ENCODE results near the gene CD2. TPM values are rescaled to one million over a fixed set of nuclear protein-coding genes. Genes with fewer than 3 reads are reported as not detected.

The CD2 gene
- polyA plus RNA-seq, 3 donors = 0.89 to 3.6 (median 2.1) TPM

DNA sequence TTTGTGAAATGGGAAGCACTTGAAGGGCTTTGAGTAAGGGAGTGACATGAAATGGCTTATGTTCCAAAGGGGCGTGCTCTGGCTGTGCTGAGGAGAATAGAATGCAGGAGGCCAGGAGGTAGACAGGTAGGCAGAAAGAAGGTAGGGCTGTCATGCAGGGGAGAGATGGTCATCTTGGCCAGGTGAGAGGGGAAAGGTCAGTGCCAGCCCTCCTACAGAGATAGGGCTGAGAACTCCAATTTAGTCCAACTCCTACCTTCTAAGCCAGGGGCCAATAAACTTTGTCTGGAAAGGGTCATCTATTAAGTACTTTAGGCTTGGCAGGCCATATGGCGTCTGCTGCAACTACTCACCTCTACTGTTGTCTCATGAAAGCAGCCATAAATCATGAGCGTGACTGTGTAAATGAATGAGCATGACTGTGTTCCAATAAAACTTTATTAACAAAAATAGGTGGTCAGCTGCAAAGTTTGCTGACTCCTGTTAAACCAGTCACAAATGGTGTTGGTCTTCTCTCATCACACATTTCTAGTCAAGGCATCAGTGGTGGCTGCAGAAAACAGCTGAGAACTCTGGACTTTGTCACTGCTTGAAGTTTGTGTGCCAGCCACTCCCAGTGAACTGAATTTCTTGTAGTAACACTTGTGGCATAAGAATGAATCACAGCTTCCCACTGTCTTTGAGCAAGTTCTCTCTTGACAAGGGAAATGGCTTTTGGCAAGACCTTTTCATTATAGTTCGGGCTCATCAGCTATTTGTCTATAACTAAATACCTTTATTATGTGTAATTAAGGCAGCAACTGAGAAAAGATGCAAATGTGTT is 32.0 kb upstream of the CD2 start:
- Histone ChIP-seq H3K27ac (ENCODE audit: low read depth in 1 of 2, low read length in 2 of 2) (no peak overlapping the region), H3K9me3 (replicated peaks in 1 of 2; ENCODE audit: control insufficient read depth in 1 of 2, insufficient read depth in 1 of 2, low read length in 2 of 2) (no peaks in the 10 kb centered on the region), H3K4me3 (replicated peaks in 1 of 3; ENCODE audit: low read depth in 2 of 3, low read length in 3 of 3) (no peak overlapping the region), H3K4me2 (replicated peaks; ENCODE audit: extremely low read depth, low read length, poor library complexity, severe bottlenecking) (no peak overlapping the region), H4K20me1 (ENCODE audit: insufficient read depth, low read length) (no peaks in the 10 kb centered on the region), H3K4me1 (ENCODE audit: control insufficient read depth in 1 of 2, insufficient read depth in 2 of 2, low read length in 2 of 2) (peaks cover 9 to 10% of the 10 kb centered on the region in 2 donors), H3K36me3 (replicated peaks in 1 of 2; ENCODE audit: control insufficient read depth in 1 of 2, insufficient read depth in 2 of 2, low read length in 2 of 2) (no peaks in the 10 kb centered on the region), H2AFZ (ENCODE audit: insufficient read depth, low read depth, low read length, poor library complexity, severe bottlenecking) (no peak overlapping the region), H3K79me2 (ENCODE audit: insufficient read depth, low read length) (no peaks in the 10 kb centered on the region), H3K9ac (ENCODE audit: insufficient read depth, low read length, poor library complexity, severe bottlenecking) (no peak overlapping the region), H3K27me3 (ENCODE audit: control insufficient read depth in 2 of 2, insufficient read depth in 2 of 2, low read length in 2 of 2) (no peaks in the 10 kb centered on the region)
- Mint-ChIP-seq H3K36me3 (no peaks in the 10 kb centered on the region), H3K4me1 (peaks cover 10% of the 10 kb centered on the region), H3K27me3 (ENCODE audit: low read depth in 3 of 3) (no peaks in the 10 kb centered on the region), H3K9me3 (peaks cover 0 to 5% (median 0%) of the 10 kb centered on the region in 7 donors), H3K4me3 (no peak overlapping the region), H3K27ac (no peak overlapping the region)
- 100% methylated on average over 2 of the region's 4 CpGs for whole genome bisulfite sequencing (ENCODE audit: insufficient coverage)
- TF ChIP-seq, protein P1, sequence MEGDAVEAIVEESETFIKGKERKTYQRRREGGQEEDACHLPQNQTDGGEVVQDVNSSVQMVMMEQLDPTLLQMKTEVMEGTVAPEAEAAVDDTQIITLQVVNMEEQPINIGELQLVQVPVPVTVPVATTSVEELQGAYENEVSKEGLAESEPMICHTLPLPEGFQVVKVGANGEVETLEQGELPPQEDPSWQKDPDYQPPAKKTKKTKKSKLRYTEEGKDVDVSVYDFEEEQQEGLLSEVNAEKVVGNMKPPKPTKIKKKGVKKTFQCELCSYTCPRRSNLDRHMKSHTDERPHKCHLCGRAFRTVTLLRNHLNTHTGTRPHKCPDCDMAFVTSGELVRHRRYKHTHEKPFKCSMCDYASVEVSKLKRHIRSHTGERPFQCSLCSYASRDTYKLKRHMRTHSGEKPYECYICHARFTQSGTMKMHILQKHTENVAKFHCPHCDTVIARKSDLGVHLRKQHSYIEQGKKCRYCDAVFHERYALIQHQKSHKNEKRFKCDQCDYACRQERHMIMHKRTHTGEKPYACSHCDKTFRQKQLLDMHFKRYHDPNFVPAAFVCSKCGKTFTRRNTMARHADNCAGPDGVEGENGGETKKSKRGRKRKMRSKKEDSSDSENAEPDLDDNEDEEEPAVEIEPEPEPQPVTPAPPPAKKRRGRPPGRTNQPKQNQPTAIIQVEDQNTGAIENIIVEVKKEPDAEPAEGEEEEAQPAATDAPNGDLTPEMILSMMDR (IDR thresholded peaks at IDR 0.05) = no peak
- no peak for DNase-seq
- intact Hi-C loops (cut with micrococcal nuclease) = loop anchor here in 1 of 2 donors (5.0 kb wide), 1 partner anchor 335 kb away; no protein-coding TSS in a partner anchor

DNA sequence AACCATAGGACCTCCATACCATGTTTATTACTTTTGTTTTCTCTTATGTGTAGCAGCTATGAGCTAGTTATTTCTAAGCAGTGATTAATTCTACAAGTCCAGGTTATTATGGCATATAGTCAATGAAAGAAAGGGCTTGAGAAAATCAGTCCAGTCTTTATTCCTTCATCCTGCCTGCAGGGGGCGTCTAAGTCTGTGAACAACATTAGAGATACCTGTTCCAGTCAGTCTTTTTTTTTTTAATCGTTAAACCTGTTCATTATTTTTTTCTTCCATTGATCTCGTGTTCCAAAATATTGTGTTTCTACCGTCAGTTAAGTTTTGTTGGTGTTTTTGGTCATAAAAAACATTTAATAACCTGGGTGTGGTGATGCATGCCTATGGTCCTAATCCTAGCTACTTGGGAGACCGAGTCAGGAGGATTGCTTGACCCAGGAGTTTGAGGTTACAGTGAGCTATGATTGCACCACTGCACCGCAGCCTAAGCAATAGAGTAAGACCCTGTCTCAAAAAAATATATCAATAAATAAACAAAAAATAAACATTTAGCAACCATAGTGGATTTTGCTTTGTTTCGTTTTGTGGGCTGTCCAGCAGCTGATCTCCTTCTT is 29.4 kb upstream of the CD2 start:
- H2AFZ ChIP-seq (ENCODE audit: insufficient read depth, low read depth, low read length, poor library complexity, severe bottlenecking) = no peak overlapping the region
- DNase-seq = peak; percentile 25 to 61 (median 54)

More for the DNA sequence above, 29.4 kb upstream of the CD2 start:
- H3K4me2 ChIP-seq (replicated peaks; ENCODE audit: extremely low read depth, low read length, poor library complexity, severe bottlenecking) = no peak overlapping the region
- no peak overlapping the region for H3K4me3 Mint-ChIP-seq
- H3K36me3 ChIP-seq (replicated peaks in 1 of 2; ENCODE audit: control insufficient read depth in 1 of 2, insufficient read depth in 2 of 2, low read length in 2 of 2) = no peaks in the 10 kb centered on the region
- H3K9me3 ChIP-seq (replicated peaks in 1 of 2; ENCODE audit: control insufficient read depth in 1 of 2, insufficient read depth in 1 of 2, low read length in 2 of 2) = no peaks in the 10 kb centered on the region
- H3K79me2 ChIP-seq (ENCODE audit: insufficient read depth, low read length) = no peaks in the 10 kb centered on the region
- intact Hi-C loops (cut with micrococcal nuclease) = loop anchor here in 1 of 2 donors (5.0 kb wide), 1 partner anchor 332 kb away; no protein-coding TSS in a partner anchor
- TF ChIP-seq, protein P1 (IDR thresholded peaks at IDR 0.05) = peak; percentile 91
- no peak overlapping the region for H3K27ac ChIP-seq (ENCODE audit: low read depth in 1 of 2, low read length in 2 of 2)
- H4K20me1 ChIP-seq (ENCODE audit: insufficient read depth, low read length) = no peaks in the 10 kb centered on the region
- H3K27me3 Mint-ChIP-seq (ENCODE audit: low read depth in 3 of 3) = peaks cover 0 to 8% (median 0%) of the 10 kb centered on the region in 3 donors
- peaks cover 0 to 2% of the 10 kb centered on the region in 2 donors for H3K36me3 Mint-ChIP-seq
- peaks cover 0 to 1% (median 0%) of the 10 kb centered on the region in 7 donors for H3K9me3 Mint-ChIP-seq
- no peak overlapping the region for H3K9ac ChIP-seq (ENCODE audit: insufficient read depth, low read length, poor library complexity, severe bottlenecking)
- H3K27me3 ChIP-seq (ENCODE audit: control insufficient read depth in 2 of 2, insufficient read depth in 2 of 2, low read length in 2 of 2) = no peaks in the 10 kb centered on the region
- no peak overlapping the region for H3K27ac Mint-ChIP-seq
- WGBS (ENCODE audit: insufficient coverage) = 73% methylated on average over 3 of the region's 7 CpGs
- peaks cover 15 to 17% of the 10 kb centered on the region in 2 donors for H3K4me1 ChIP-seq (ENCODE audit: control insufficient read depth in 1 of 2, insufficient read depth in 2 of 2, low read length in 2 of 2)
- H3K4me1 Mint-ChIP-seq = peaks cover 15% of the 10 kb centered on the region
- no peak overlapping the region for H3K4me3 ChIP-seq (replicated peaks in 1 of 3; ENCODE audit: low read depth in 2 of 3, low read length in 3 of 3)
